ENCODE measurements around the gene DNAJC3.
"Not testable (repeated sequence)": the region's sequence is repeated elsewhere in the genome, so short reads cannot be mapped to it uniquely, and the experiment has no call there.

The DNAJC3 gene

DNA sequence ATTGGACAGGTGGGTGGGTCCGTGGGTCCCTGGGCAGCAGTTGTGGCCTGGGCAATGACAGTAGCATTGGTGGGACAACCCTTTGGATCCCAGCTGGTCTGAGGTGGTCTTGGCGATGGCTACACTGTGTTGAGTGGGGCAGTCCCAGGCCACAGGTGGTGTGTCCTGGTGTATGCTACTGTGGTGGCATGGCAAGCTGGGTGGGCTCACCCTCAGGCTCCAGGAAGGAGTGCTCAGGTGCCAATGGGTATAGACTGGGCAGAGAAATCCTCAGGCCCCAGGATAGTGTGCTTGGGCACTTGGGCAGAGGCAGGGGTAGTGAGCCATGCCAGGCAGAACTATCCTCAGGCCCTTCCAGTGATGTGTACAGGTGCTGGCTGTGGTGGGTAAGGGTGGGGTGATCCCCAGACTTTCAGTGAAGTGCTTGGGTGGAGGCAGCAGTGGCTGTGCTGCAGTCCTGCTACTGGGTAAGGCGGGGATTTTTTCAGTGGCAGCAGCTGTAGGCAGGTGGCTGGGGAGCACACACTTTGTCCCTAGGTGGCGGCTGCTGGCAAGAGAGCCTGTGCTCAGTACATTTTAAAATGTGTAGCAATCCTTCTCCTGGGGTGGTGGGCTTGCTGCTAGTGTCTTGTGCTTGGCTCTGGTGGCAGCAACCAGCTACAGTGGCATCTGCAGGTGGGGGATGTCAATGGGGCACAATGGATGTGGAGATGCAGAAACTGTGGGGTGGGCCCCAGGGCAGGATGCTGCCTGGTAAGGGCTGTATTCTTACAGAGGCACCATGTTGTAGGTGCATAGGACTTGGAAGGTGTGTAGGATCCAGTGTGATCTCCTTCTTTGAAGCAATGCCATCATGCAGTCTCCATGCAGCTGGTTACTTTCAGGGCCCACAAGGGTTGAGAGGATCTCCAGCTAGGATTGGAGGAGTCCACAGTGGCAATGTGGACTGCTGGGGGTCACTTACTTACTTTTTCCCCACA is 64.9 kb downstream of the DNAJC3 start:
- Histone ChIP-seq H2AFZ (ENCODE audit: low read depth, low read length) (no peak overlapping the region), H3K4me1 (ENCODE audit: insufficient read depth, low read length) (peaks cover 3% of the 10 kb centered on the region), H3K4me3 (ENCODE audit: low read length) (no peak overlapping the region), H3K9me3 (ENCODE audit: low read length) (no peaks in the 10 kb centered on the region), H3K36me3 (ENCODE audit: insufficient read depth, low read length) (no peaks in the 10 kb centered on the region), H3K27me3 (ENCODE audit: insufficient read depth, low read length) (no peaks in the 10 kb centered on the region)

GRCh38 chr13:95743192-95743591 is 66.3 kb downstream of the DNAJC3 start:
- H3K27me3 ChIP-seq (ENCODE audit: insufficient read depth, low read length) = no peaks in the 10 kb centered on the region
- H3K4me3 ChIP-seq (ENCODE audit: low read length) = no peak overlapping the region
- peaks cover 3% of the 10 kb centered on the region for H3K4me1 ChIP-seq (ENCODE audit: insufficient read depth, low read length)
- no peak overlapping the region for H2AFZ ChIP-seq (ENCODE audit: low read depth, low read length)
- no peaks in the 10 kb centered on the region for H3K36me3 ChIP-seq (ENCODE audit: insufficient read depth, low read length)
- no peaks in the 10 kb centered on the region for H3K9me3 ChIP-seq (ENCODE audit: low read length)

DNA sequence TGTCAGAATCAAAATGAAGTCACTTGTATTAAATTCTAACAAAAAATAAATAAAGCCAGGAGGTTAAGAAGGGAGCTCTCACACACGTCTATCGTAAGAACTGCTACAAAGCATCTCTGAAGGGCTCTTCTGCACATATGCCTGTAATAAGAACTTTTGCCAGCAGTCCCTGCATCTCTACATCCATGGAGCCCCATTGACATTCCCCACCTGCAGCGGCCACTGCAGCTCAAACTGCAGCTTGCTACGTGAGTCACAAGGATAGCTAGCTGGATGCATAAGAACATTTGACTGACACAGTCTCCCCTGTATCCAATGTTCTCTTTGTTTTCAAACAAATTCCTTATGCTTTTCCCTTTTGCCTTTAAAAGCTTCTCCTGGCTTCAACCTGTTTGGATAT is 68.3 kb downstream of the DNAJC3 start:
- H3K4me3 ChIP-seq (ENCODE audit: low read length) = no peak overlapping the region
- no peaks in the 10 kb centered on the region for H3K27me3 ChIP-seq (ENCODE audit: insufficient read depth, low read length)
- H3K4me1 ChIP-seq (ENCODE audit: insufficient read depth, low read length) = peaks cover 3% of the 10 kb centered on the region
- no peaks in the 10 kb centered on the region for H3K9me3 ChIP-seq (ENCODE audit: low read length)
- H2AFZ ChIP-seq (ENCODE audit: low read depth, low read length) = no peak overlapping the region
- H3K36me3 ChIP-seq (ENCODE audit: insufficient read depth, low read length) = no peaks in the 10 kb centered on the region

DNA sequence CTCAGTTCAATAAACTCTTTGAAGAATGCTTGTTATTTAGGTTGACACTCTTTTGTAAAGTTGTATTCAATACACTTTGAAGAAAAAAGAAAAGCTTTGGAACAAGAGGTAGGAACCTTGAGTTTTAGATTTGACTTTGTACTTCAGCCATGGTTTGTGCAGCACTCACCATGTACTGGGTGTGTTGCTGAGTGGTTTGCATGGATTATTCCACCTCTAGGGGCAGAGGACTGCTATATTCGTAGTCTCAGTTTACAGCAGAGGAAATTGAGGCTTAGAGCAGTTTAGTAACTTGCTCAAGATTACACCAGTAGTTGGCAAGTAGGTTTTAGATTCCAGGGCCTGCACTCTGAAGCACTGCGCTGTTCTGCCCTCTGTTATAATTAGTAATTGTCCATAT is 68.8 kb downstream of the DNAJC3 start:
- no peaks in the 10 kb centered on the region for H3K9me3 ChIP-seq (ENCODE audit: low read length)
- no peak overlapping the region for H3K4me3 ChIP-seq (ENCODE audit: low read length)

GRCh38 chr13:95749545-95749944 is 72.6 kb downstream of the DNAJC3 start:
- Histone ChIP-seq H2AFZ (ENCODE audit: low read depth, low read length) (no peak overlapping the region), H3K4me3 (ENCODE audit: low read length) (no peak overlapping the region), H3K4me1 (ENCODE audit: insufficient read depth, low read length) (peaks cover 3% of the 10 kb centered on the region), H3K27me3 (ENCODE audit: insufficient read depth, low read length) (no peaks in the 10 kb centered on the region), H3K36me3 (ENCODE audit: insufficient read depth, low read length) (no peaks in the 10 kb centered on the region), H3K9me3 (ENCODE audit: low read length) (no peaks in the 10 kb centered on the region)

More for the DNA sequence above, 68.8 kb downstream of the DNAJC3 start:
- H3K36me3 ChIP-seq (ENCODE audit: insufficient read depth, low read length) = no peaks in the 10 kb centered on the region
- H3K27me3 ChIP-seq (ENCODE audit: insufficient read depth, low read length) = no peaks in the 10 kb centered on the region
- peaks cover 3% of the 10 kb centered on the region for H3K4me1 ChIP-seq (ENCODE audit: insufficient read depth, low read length)
- H2AFZ ChIP-seq (ENCODE audit: low read depth, low read length) = no peak overlapping the region

- Histone ChIP-seq H2AFZ (ENCODE audit: low read depth, low read length) (no peak overlapping the region), H3K4me3 (ENCODE audit: low read length) (no peak overlapping the region), H3K36me3 (ENCODE audit: insufficient read depth, low read length) (no peaks in the 10 kb centered on the region), H3K27me3 (ENCODE audit: insufficient read depth, low read length) (no peaks in the 10 kb centered on the region), H3K4me1 (ENCODE audit: insufficient read depth, low read length) (no peaks in the 10 kb centered on the region), H3K9me3 (ENCODE audit: low read length) (no peaks in the 10 kb centered on the region)
Observed at GRCh38 chr13:95752677-95753076, 75.7 kb downstream of the DNAJC3 start.

DNA sequence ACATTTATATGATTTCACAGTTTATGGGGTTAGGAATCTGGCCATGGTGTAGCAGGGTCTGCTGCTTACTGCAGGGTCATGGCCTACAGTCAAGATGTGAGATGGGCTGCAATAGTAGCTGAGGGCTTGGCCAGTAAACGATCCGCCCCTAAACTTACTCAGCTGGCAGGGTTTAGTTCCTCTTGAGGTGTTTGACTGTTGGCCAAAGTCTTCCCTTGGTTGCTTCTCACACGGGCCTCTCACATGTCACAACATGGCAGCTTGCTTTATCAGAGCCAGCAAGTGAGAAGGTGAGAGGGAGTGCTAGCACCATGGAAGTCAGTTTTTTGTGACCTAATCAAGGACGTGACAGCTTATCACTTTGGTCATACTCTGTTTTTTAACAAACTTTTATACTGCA is 77.1 kb downstream of the DNAJC3 start:
- H3K27me3 ChIP-seq (ENCODE audit: insufficient read depth, low read length) = no peaks in the 10 kb centered on the region
- H3K9me3 ChIP-seq (ENCODE audit: low read length) = no peaks in the 10 kb centered on the region
- no peak overlapping the region for H2AFZ ChIP-seq (ENCODE audit: low read depth, low read length)
- no peaks in the 10 kb centered on the region for H3K4me1 ChIP-seq (ENCODE audit: insufficient read depth, low read length)
- H3K36me3 ChIP-seq (ENCODE audit: insufficient read depth, low read length) = no peaks in the 10 kb centered on the region
- H3K4me3 ChIP-seq (ENCODE audit: low read length) = no peak overlapping the region

- no peaks in the 10 kb centered on the region for H3K9me3 ChIP-seq (ENCODE audit: low read length)
- no peaks in the 10 kb centered on the region for H3K36me3 ChIP-seq (ENCODE audit: insufficient read depth, low read length)
- H2AFZ ChIP-seq (ENCODE audit: low read depth, low read length) = no peak overlapping the region
- no peak overlapping the region for H3K4me3 ChIP-seq (ENCODE audit: low read length)
- H3K27me3 ChIP-seq (ENCODE audit: insufficient read depth, low read length) = no peaks in the 10 kb centered on the region
- H3K4me1 ChIP-seq (ENCODE audit: insufficient read depth, low read length) = no peaks in the 10 kb centered on the region
Observed at GRCh38 chr13:95756072-95756471, 79.1 kb downstream of the DNAJC3 start.

- H3K36me3 ChIP-seq (ENCODE audit: insufficient read depth, low read length); H3K4me1 ChIP-seq (ENCODE audit: insufficient read depth, low read length); H3K9me3 ChIP-seq (ENCODE audit: low read length); H2AFZ ChIP-seq (ENCODE audit: low read depth, low read length); H3K4me3 ChIP-seq (ENCODE audit: low read length); H3K27me3 ChIP-seq (ENCODE audit: insufficient read depth, low read length): not testable (repeated sequence)
Observed at GRCh38 chr13:95762626-95763025, 85.7 kb downstream of the DNAJC3 start.

- Histone ChIP-seq H3K36me3 (ENCODE audit: insufficient read depth, low read length) (peaks cover 4% of the 10 kb centered on the region), H3K4me1 (ENCODE audit: insufficient read depth, low read length) (no peaks in the 10 kb centered on the region), H3K27me3 (ENCODE audit: insufficient read depth, low read length) (no peaks in the 10 kb centered on the region), H3K4me3 (ENCODE audit: low read length) (no peak overlapping the region), H2AFZ (ENCODE audit: low read depth, low read length) (no peak overlapping the region), H3K9me3 (ENCODE audit: low read length) (no peaks in the 10 kb centered on the region)
Observed at GRCh38 chr13:95763601-95764000, 86.7 kb downstream of the DNAJC3 start.

- H3K36me3 ChIP-seq (ENCODE audit: insufficient read depth, low read length) = peaks cover 2% of the 10 kb centered on the region
- no peak overlapping the region for H2AFZ ChIP-seq (ENCODE audit: low read depth, low read length)
- H3K4me3 ChIP-seq (ENCODE audit: low read length) = no peak overlapping the region
- H3K4me1 ChIP-seq (ENCODE audit: insufficient read depth, low read length) = no peaks in the 10 kb centered on the region
- peaks cover 2% of the 10 kb centered on the region for H3K9me3 ChIP-seq (ENCODE audit: low read length)
- H3K27me3 ChIP-seq (ENCODE audit: insufficient read depth, low read length) = no peaks in the 10 kb centered on the region
Observed at GRCh38 chr13:95771905-95772304, 95.0 kb downstream of the DNAJC3 start.

DNA sequence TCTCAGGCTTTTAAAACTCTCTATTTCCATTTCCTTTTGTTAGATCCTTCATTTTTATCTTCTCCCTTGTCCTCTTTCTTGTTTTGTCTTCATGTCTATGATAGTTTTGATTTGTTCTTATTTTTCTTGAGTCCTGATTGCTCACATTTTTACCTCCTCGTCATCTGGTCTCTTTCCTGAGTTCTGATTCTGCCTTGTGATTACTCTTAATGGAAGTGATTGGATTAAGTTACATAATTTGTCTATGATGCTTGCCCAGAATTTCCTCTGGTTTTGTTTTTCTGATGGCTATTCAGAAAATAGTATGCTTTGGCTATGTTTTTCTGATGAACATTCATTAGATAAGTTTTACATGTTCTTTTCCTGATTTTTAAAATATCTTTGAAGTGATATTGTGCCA is 102.6 kb downstream of the DNAJC3 start:
- peaks cover 2% of the 10 kb centered on the region for H3K36me3 ChIP-seq (ENCODE audit: insufficient read depth, low read length)

GRCh38 chr13:95781016-95781415 is 104.1 kb downstream of the DNAJC3 start:
- Histone ChIP-seq H3K4me3 (ENCODE audit: low read length) (no peak overlapping the region), H3K9me3 (ENCODE audit: low read length) (no peaks in the 10 kb centered on the region), H3K36me3 (ENCODE audit: insufficient read depth, low read length) (peaks cover 2% of the 10 kb centered on the region), H3K27me3 (ENCODE audit: insufficient read depth, low read length) (no peaks in the 10 kb centered on the region), H3K4me1 (ENCODE audit: insufficient read depth, low read length) (no peaks in the 10 kb centered on the region), H2AFZ (ENCODE audit: low read depth, low read length) (no peak overlapping the region)

More for the DNA sequence above, 102.6 kb downstream of the DNAJC3 start:
- Histone ChIP-seq H2AFZ (ENCODE audit: low read depth, low read length) (no peak overlapping the region), H3K4me3 (ENCODE audit: low read length) (no peak overlapping the region), H3K27me3 (ENCODE audit: insufficient read depth, low read length) (no peaks in the 10 kb centered on the region), H3K9me3 (ENCODE audit: low read length) (no peaks in the 10 kb centered on the region), H3K4me1 (ENCODE audit: insufficient read depth, low read length) (no peaks in the 10 kb centered on the region)

DNA sequence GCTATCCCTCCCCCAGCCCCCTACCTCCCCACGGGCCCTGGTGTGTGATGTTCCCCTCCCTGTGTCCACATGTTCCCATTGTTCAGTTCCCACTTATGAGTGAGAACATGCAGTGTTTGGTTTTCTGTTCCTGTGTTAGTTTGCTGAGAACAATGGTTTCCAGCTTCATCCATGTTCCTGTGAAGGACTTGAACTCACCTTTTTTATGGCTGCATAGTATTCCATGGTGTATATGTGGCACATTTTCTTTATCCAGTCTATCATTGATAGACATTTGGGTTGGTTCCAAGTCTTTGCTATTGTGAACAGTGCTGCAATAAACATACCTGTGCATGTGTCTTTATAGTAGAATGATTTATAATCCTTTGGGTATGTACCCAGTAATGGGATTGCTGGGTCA is 105.0 kb downstream of the DNAJC3 start:
- H3K4me3 ChIP-seq (ENCODE audit: low read length); H2AFZ ChIP-seq (ENCODE audit: low read depth, low read length); H3K4me1 ChIP-seq (ENCODE audit: insufficient read depth, low read length); H3K27me3 ChIP-seq (ENCODE audit: insufficient read depth, low read length); H3K9me3 ChIP-seq (ENCODE audit: low read length); H3K36me3 ChIP-seq (ENCODE audit: insufficient read depth, low read length): not testable (repeated sequence)
